ENCODE data around the gene GNG8. TPM values are rescaled to one million over a fixed set of nuclear protein-coding genes. Genes with fewer than 3 reads are reported as not detected.

Gene GNG8
- total and polyA plus RNA-seq, 2 experiments from 2014 or later, result 5.9 TPM; not detected in 1

DNA sequence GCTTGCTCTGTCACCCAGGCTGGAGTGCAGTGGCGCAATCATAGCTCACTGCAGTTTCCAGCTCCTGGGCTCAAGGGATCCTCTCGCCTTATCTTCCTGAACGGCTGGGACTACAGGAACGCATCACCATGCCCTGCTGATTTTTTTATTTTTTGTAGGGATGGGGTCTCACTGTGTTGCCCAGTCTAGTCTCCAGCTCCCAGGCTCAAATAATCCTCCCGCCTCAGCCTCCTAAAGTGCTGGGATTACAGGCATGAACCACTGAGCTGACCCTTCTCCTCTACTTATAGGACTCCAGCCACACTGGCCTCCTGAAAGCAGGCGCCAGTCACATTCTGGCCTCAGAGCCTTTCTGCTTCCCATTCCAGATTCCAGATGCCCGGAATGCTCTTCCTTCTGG, 14.4 kb upstream of the GNG8 start:
- Histone ChIP-seq H3K9me2 (ENCODE audit: insufficient read depth) (no peaks in the 10 kb centered on the region), H3K4me3 (no peak overlapping the region), H3K4me1 (ENCODE audit: insufficient read depth) (peaks cover 13% of the 10 kb centered on the region), H3K4me2 (no peak overlapping the region), H3K27ac (ENCODE audit: low read depth) (no peak overlapping the region), H4K20me1 (replicated peaks; ENCODE audit: insufficient read depth) (no peaks in the 10 kb centered on the region), H2AFZ (no peak overlapping the region), H3F3A (replicated peaks; ENCODE audit: low read depth) (no peaks in the 10 kb centered on the region; the same call in 1 of the 2 replicates), H3K79me2 (replicated peaks; ENCODE audit: insufficient read depth) (no peaks in the 10 kb centered on the region), H3K27me3 (ENCODE audit: insufficient read depth) (peaks cover 58% of the 10 kb centered on the region), H3K36me3 (ENCODE audit: insufficient read depth) (no peaks in the 10 kb centered on the region)
- H3K27me3 Mint-ChIP-seq (ENCODE audit: insufficient read depth, low read depth, poor library complexity), result peaks cover 47% of the 10 kb centered on the region
- H3K4me3 Mint-ChIP-seq, result peak overlapping the region; percentile 30; the same call in 2 of the 3 replicates
- ATAC-seq, result no peak
- TF ChIP-seq, protein P1, sequence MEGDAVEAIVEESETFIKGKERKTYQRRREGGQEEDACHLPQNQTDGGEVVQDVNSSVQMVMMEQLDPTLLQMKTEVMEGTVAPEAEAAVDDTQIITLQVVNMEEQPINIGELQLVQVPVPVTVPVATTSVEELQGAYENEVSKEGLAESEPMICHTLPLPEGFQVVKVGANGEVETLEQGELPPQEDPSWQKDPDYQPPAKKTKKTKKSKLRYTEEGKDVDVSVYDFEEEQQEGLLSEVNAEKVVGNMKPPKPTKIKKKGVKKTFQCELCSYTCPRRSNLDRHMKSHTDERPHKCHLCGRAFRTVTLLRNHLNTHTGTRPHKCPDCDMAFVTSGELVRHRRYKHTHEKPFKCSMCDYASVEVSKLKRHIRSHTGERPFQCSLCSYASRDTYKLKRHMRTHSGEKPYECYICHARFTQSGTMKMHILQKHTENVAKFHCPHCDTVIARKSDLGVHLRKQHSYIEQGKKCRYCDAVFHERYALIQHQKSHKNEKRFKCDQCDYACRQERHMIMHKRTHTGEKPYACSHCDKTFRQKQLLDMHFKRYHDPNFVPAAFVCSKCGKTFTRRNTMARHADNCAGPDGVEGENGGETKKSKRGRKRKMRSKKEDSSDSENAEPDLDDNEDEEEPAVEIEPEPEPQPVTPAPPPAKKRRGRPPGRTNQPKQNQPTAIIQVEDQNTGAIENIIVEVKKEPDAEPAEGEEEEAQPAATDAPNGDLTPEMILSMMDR (conservative IDR thresholded peaks at IDR 0.05; ENCODE audit: low read depth in 2 of 2), result no peak
- TF ChIP-seq CREB1 (CRISPR knock-in tag; IDR thresholded peaks at IDR 0.05; ENCODE audit: low read depth), result no peak
- peaks cover 15% of the 10 kb centered on the region for H3K9me3 Mint-ChIP-seq
- H3K4me1 Mint-ChIP-seq, result peaks cover 18% of the 10 kb centered on the region
- no peak overlapping the region for H3K27ac Mint-ChIP-seq
- no peak for DNase-seq (ENCODE audit: low spot score)
- H3K36me3 Mint-ChIP-seq (ENCODE audit: low read depth), result peaks cover 7% of the 10 kb centered on the region; the same call in 1 of the 3 replicates

GRCh38 chr19:46648961-46649960, 13.3 kb upstream of the GNG8 start:
- H3K9me3 Mint-ChIP-seq, result peaks cover 15% of the 10 kb centered on the region
- Histone ChIP-seq H3K27ac (ENCODE audit: low read depth) (no peak overlapping the region), H3K9me2 (ENCODE audit: insufficient read depth) (no peaks in the 10 kb centered on the region), H3K27me3 (ENCODE audit: insufficient read depth) (peaks cover 70% of the 10 kb centered on the region), H3F3A (replicated peaks; ENCODE audit: low read depth) (no peaks in the 10 kb centered on the region), H3K4me3 (peak overlapping the region; percentile 50), H3K4me1 (ENCODE audit: insufficient read depth) (peaks cover 4% of the 10 kb centered on the region), H3K79me2 (replicated peaks; ENCODE audit: insufficient read depth) (no peaks in the 10 kb centered on the region), H3K4me2 (peak overlapping the region; percentile 75), H3K36me3 (ENCODE audit: insufficient read depth) (no peaks in the 10 kb centered on the region), H2AFZ (peak overlapping the region; percentile 14; the same call in 1 of the 2 replicates), H4K20me1 (replicated peaks; ENCODE audit: insufficient read depth) (no peaks in the 10 kb centered on the region)
- H3K27me3 Mint-ChIP-seq (ENCODE audit: insufficient read depth, low read depth, poor library complexity), result peaks cover 43% of the 10 kb centered on the region
- TF ChIP-seq POLR2AphosphoS5 (IDR thresholded peaks at IDR 0.05; ENCODE audit: low read depth), result no peak
- TF ChIP-seq, protein P1 (conservative IDR thresholded peaks at IDR 0.05; ENCODE audit: low read depth in 2 of 2), result no peak
- no peak for TF ChIP-seq JUNB (IDR thresholded peaks at IDR 0.05; ENCODE audit: unreplicated experiment)
- peak; percentile 46 for TF ChIP-seq EZH2 (IDR thresholded peaks at IDR 0.05; ENCODE audit: low read depth, unreplicated experiment)
- ATAC-seq (peak; percentile 34), DNase-seq (ENCODE audit: low spot score) (peak; percentile 56)
- H3K27ac Mint-ChIP-seq, result no peak overlapping the region
- peaks cover 7% of the 10 kb centered on the region; the same call in 1 of the 3 replicates for H3K36me3 Mint-ChIP-seq (ENCODE audit: low read depth)
- H3K4me1 Mint-ChIP-seq, result peaks cover 13% of the 10 kb centered on the region
- H3K4me3 Mint-ChIP-seq, result peak overlapping the region; percentile 63

All from GM23338 (cell line).